ENCODE results near the gene ZBTB6.

ZBTB6 gene, protein sequence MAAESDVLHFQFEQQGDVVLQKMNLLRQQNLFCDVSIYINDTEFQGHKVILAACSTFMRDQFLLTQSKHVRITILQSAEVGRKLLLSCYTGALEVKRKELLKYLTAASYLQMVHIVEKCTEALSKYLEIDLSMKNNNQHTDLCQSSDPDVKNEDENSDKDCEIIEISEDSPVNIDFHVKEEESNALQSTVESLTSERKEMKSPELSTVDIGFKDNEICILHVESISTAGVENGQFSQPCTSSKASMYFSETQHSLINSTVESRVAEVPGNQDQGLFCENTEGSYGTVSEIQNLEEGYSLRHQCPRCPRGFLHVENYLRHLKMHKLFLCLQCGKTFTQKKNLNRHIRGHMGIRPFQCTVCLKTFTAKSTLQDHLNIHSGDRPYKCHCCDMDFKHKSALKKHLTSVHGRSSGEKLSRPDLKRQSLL

DNA sequence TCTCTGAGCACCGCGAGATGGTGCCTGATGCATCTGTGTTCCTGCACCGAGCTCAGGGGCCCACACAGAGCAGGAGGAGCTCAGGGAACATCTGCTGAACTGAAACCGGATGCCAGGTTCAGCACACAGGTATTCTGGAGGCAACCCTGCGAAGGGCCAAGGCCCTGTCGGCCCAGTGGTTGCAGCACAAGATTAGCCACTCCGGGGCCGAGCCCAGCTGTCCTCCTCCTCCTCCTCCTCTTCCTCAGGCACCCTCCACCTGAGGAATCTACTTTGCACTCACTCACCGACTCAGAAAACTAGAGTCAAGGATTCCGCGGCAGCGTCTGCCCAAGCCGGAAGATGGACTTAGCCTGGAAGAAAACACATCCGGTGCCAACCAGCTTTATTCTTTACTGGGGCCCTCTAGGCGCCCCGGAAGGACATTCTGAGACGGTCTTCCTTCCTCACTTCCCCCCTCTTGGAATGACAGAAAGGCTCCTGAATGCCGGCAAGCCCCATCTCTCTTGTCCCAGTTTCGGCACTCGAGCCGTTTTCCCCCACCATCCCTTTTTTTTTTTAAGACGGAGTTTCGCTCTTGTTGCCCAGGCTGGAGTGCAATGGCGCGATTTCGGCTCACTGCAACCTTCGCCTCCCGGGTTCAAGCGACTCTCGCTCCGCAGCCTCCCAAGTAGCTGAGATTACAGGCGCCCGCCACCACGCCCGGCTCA lies at the start of gene ZBTB6:
Gene ZBTB6 (minus strand): TSS at position 360 of the 710 bp plus-strand sequence. CDS start 1,251 bp downstream, outside the sequence.
- peak; percentile 96 for DNase-seq

DNA sequence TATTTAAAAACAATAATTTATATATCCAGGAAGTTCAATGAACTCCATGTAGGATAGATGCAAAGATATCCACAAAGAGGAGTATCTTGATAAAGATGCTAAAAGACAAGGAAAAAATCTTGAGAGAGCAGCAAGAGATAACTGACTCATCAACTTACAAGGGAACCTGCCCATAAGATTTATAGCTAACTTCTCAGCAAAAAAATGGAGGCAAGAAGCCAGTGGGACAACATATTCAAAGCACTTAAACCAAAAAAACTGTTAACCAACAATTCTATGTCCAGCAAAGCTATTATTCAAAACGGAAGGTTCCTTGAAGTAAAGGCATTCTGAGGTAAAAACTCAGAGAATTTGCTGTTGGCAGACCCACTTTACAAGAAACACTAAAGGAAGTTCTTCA lies 48.0 kb upstream of the ZBTB6 start:
- no peak for DNase-seq

DNA sequence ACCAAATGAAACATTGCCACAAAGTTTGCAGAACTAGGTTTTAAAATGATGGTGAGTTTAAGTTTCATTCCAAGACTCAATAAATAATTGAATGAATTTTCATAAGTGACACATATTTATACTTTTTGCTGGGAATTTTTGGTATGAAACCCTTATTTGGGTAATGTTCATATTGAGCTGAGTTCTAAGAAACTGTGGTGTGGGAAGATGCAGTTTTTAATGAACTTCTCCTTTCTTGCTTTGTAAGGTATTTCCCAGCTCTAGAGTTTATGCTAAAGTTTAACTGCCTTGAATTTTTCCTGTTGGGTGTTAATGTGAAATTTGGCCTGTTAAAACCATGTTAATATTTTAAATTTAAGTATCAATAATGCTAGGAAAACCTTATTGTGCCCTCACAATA lies 42.8 kb upstream of the ZBTB6 start:
- no peak for DNase-seq

DNA sequence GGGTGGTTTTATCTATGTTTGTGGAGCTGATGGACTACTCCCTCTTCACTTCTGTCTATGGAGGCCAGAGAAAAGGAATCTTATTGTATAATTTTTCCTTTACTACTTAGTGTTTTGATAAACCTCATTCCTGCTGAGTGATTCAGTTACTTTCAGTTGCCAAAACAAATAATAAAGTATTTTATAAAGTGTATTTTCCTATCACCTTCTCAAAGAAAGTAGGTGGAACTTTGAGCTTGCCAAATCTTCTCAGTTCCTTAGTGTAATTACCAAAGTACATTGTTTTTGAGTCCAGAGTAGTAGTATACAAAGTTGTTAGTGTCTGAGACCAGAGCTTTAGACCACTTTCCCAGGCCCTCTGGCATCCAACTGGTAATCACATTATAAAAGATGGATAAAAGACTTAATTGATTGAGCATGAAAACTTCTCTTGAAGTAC lies 41.1 kb upstream of the ZBTB6 start:
- DNase-seq: no peak

DNA sequence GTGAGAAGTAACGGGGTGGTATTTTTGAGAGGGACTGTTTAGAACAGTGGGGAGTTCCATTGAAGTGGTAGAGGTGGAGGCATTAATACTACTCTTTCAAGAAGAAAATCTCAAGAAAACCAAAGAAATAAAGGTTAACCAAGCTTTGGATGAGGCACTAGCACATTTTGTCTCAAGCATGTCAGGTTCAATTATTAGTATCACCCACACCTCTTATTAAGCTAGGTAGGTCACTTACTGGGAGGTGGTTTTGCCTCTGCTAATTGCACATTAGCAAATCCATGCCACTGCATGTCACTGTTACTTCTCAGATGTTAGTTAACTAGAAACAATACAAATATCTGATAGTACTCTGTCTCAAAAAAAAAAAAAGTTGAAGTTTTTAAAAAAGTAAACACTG lies 37.9 kb upstream of the ZBTB6 start:
- no peak for DNase-seq

DNA sequence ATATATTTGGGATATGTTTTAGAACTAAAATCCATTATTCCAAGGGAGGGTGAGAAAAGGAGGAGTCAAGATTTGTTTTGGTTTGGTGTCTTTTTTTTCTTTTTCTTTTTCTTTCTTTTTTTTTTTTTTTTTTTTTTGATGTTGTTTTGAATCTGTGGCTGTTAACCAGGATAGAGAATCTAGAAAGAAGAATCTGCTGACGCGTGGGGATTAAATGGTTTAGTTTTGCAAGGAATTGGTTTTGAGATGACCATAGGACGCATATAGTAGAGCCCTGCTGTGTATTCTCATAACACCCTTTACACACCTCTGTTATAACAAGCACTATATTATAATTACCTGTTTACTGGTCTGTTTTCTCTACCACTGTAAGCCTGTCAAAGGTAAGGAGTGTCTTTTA lies 37.1 kb upstream of the ZBTB6 start:
- no peak for DNase-seq

DNA sequence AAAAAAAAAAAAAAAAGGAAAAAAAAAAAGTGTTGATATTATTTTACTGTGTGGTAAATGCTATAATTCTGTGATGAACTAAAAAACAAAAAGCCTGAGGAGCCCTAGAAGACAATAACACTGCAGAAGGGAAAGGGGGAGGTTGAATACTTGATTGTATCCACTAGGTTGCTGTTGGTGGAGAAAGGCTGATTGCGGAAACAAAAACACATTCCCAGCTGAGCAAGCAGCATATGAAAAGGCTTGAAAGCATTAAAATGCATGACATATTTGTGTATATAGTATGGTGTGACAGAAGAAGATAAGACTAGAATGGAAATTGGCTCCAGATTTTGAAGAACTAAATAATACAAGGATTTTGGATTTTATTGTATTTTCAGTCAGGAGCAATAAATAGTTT lies 36.6 kb upstream of the ZBTB6 start:
- DNase-seq: no peak

DNA sequence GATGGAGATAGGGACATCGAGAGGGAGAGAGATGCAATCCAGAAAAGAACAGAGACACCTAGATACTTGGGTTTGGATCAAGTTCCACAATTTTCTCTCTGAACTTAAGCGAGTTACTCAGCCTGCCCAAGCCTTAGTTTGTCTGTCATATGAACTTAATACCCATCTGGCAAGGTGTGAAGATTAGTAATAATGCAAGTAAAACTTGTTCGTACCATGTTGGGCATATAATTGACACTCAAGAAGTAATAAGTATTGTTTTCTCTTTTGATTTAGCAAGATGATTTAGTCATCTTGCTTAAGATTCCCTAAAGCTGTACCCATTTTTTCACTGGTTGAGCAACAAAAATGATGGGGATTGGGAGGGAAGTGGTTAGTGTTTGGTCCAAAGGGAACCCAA lies 35.2 kb upstream of the ZBTB6 start:
- DNase-seq: no peak

DNA sequence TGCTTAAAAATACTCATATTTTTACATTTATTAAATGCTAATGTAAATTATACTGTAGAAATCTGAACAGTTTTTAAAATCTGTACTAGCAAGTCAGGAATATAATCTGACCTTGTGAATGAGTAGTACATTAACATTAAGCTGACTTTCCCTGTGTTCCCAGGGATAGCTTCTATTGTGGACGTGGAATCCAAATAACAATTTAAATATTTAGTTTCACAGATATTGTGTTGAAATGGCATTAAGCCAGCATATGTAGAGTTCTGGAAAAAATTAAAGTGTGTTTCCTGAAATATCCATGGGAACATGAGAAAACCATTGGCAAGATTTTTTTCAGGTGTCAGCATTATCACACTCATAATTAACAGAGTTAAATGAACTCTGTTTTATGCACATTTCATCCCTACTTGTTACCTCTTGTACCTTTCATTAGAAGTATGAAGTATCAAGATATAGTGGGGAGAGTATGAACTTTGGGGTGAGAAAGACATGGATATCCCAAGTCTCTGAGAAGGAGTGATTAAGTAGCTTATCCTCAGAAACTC lies 33.4 kb upstream of the ZBTB6 start:
- no peak for DNase-seq

DNA sequence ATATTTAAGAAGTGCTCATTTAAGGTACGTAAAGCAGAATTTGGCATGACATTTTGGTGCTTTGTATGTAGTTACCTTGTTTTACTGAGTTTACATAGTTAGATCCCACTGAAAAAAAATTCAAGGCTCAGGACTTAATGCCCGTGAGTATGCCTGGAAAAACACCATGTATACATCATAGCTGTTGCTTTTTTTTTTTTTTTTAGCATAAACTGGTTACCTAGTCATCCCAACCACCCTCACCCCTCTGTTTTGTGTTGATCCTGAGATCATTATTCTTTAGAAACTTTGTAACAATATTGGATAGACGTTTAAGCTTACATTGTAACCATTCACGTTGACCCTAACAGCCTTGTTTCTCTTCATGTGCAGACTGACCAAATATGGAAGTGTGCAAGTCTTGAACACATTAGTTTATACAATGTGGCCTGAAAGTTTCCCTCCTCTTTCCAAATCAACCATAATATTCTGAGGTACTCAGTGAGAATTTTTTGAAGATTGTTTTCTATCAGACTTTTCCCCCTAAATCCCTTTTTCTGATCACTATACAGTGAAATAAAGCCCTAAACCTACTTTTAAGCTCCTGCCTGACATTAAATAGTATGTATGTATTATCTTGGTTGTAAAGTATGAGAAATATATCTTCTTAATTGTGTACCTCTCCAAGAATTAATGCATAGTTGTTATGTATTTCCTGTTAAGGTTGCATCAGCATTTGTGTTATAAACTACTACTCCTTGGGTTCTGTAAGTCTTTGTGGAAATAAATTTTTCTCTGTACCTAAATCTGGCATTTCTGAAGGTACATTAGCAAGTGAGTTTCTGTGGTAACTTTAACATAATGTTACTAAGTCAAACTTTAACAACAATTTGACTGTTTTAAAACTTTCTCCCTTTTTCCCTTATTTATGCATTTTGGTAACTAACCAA lies 32.1 kb upstream of the ZBTB6 start:
- no peak for DNase-seq

DNA sequence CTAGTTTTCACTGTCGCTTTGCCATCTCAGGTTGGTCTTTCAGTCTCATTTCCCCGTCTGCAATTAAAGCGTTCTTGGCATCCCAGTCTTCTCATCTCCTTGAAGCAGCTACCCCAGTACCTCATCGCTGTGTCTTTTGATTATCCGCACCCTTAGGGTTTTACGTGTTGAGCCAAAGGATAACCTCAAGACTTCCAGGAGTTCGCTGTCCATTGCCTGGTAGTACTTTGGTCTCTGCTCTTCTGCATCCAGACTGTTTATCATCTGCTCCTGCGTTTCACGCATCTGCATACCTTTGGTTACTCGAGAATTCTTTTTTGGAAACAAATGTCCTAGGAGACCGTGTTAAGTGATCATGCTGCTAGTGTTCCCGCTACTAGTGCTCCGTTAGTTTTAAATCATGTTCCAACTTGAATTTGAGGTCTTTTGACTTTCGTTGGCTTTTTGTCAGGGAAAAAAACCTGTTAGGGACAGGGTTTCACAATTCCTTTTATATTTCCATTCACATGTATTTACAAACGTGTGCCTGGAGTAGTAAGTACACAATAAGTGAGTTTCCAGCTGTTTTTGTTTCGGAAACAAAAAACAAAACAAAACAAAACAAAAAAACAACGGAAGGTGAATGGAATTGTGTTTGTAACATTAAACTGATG lies 28.6 kb upstream of the ZBTB6 start:
- no peak for DNase-seq

DNA sequence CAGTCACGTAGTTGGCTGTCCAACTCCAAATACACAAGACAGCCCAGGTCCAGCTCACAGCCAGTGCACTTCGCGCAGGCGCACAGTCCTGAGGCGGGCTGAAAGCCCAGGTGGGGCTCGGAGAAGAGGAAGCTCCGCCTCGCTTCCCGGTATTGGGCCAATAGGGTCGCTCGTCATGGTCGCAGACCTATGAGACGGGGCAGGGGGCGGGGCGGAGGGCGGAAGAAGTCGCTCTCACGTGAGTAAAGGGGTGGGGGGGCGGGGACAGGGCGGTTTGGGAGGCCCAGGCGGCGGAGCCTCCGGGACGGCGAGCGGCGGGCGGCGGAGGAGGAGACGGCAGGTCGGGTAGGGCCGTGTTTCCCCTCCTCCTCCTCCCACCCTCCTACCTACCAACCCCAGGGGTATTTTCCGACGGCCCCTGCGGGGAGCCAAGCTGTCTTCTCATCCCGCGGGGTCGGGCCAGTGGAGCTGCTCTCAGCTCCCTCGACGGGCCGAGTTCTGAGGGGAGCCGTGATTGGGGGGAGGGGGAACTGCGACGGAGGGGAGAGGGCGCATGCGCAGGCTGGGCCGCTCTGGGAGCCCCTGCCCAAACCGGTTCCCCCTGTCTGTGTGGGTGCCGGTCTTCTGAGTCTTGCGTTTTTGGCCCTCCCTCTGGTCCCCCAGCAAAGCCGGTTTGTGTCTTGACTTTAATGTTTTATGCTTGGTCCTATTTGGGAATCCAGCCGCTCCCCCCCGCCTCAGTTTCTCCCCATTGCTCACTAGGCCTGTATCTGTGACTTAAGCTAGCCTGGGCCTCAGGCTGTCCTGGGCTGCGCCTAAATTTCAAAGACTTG lies 27.8 kb upstream of the ZBTB6 start, which contains the start of gene RABGAP1:
Gene RABGAP1 (plus strand): TSS at position 272 of the 833 bp plus-strand sequence. CDS start 16,040 bp downstream, outside the sequence.
- peak; percentile 97 for DNase-seq

DNA sequence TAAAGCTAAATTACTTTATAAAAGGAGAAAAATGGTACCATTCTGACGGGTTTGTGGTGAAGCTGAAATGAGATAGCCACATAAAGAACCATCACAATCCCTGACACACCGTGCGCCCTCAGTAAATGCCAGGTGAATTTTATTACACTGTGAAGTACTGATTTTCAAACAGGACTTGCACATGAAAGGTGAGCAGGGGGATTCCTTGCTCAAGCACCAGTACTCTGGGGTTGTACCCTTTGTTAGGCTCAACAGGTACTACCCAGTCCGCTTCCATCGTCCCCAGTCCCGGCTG lies 27.3 kb upstream of the ZBTB6 start:
- no peak for DNase-seq

DNA sequence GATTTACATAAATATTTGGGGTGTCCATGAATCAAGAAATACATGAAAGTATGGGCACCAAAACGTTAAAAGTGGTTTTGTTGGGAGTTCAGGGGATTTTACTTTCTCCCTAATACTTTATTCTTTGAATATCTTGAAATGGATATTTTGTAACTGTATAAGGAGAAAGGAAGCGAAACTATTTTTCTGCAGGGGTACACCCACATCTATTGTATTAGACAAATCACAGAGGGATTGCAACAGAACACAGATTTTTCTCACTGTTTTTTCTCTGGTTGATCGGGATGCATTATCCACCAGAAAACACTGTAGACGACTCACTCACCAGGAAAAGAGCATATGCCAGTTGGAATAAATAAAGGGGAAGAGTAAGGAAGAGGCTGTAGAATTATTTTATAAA lies 26.5 kb upstream of the ZBTB6 start:
- DNase-seq: no peak

DNA sequence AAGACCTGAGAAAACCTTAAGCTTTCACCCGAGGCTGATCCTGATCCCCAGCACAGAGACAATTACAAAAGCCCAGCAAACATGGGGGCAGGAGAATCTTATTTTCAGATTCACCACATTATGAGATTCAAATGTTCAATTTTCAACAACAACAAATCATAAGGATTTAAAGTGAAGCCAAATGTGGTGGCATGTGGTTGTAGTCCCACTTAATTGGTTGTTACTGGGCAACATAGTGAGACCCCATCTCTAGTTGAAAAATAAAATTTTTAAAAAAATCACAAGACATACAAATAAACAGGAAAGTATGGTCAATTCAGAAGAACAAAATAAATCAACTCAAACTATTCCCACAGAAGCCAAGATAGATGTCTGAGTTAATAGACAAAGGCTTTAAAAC lies 23.8 kb upstream of the ZBTB6 start:
- DNase-seq: no peak

DNA sequence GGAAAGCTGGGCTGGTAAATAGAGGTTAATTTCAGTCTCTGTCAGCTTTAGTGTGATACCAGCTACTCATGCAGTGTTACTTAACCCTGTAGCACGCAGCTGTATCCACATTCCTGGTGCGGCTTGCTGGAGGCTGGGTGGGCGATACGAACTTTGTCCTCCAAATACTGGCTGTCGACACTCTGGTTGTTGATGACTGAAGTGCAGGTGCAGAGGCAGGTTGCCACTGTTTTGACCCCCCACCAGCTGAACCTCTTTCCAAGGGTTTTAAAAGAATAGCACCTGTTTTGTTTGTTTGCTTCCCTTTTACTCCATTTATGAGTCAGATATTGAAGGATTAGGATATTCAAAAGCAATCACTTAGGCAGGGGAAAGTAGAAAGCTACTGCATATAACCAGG lies 23.3 kb upstream of the ZBTB6 start:
- no peak for DNase-seq

DNA sequence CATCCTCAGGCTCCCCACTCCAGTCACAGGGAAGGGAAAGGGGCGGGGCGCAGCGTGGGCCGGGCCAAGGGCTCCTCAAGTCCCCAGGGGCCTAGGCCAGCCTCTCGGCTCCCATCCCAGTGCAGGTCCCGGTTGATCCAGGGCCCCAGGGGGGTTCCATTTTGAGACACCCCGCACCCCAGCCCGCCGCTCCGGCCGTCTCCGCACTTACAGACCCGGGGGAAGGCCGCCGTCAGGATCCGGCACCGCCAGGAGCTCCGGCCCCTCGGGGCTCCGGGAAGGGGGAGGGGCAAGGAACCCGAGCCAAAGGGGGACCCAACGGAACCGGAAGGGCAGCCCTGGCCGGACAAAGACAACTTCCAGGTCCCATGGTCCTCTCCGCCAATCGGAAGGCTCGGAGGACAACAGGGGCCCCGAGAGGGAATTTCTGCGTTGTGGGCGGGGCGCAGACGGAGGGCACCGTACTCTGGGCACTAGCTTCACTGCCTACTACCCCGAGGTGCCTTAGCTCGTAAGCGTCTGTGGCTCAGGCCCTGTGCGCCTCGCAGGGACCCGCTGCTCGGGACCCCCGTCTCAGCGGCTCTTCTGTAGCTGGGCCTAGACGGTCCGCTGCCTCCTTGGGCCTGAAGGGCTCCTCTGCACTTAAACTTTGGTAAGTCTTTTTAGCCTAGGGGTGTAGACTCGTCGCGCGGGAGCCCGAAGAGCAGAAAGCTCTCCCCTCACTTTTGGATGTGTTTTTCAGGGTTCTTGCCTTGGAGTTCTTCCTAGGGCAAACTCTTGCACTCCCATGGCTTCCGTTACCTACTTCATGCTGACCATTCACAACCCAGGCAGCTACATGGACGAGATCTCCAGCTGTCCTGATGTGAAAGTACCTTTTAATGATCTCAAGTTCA lies 18.4 kb upstream of the ZBTB6 start, which contains the start of gene ZBTB26:
Gene ZBTB26 (minus strand): TSS at position 287 of the 896 bp plus-strand sequence. CDS start 11,578 bp downstream, outside the sequence.
- DNase-seq: peak; percentile 94

DNA sequence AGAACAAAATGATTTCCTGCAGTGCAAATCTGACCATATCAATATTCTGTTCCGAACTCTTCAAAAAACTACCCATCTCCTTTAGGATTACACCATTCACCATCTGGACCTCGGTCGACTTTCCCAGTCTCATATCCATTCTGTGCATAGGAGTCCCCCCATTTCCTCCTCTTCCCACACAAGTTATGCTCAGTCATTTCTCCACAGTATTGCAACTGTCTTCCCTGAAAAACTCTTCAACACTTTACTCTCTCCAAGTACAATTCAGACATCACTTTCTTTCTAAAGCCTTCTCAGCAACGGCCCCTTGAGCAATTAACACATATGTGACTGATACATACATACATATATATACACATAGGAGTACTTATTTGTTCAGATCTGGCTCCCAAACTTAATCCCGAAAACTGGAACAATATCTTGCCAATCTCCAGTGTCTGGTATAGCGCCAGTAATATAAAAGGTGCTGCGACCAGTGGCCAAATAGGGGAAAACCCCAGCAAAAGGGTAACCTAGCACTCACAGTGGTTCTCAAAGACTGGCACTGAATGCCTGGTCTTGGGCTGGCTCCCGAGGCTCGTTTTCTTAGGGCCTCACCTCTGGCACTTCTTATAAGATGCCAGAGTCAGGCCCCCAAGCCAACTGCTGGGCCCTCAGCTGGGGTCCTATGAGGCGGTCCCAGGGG lies 17.6 kb upstream of the ZBTB6 start:
- no peak for DNase-seq

DNA sequence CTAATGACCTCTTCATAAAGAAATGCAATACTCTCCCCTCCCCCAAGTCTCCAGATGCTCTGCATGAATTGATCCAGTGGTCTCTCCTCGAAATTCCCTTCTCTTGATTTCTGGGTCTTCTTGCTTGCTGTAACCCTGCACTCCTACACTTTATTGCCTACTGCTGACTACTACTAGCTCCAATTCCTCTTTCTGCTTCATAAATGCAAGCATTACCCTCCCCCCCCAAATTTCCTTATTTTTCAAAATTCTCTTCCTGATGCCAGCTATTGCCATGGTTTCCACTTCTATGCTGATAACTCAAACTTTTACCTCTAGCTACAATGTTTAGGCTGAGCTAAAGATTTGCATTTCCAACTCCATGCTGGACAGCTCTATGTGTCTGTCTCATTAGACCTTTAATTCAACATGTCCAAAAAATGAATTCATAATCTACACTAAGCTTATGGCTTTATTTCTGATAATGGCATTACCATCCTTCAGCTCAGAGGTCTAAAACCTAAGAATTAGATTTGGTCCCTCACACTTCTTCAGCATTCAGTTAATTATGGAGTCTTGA lies 16.8 kb upstream of the ZBTB6 start:
- no peak for DNase-seq

Measured in NCI-H2171 treated with DMSO at 0.1 percent for 48 hours (cell line).